Uterus (tissue), 2 donors: Measurements from ENCODE around the gene EML1.

ENCODE experiments used
- CTCF ChIP-seq, 4 experiments: fragments of 200-600 bp in 2 of 4; fragments of 450-650 bp in 2 of 4; sonication (generic) in 2 of 4; IDR thresholded peaks; one replicate each; pipeline ENCODE4 v1.5.1; 2016 to 2019; ENCODE audit warnings: antibody characterized with exemption in 4 of 4, mild to moderate bottlenecking in 2 of 4, moderate library complexity in 1 of 4
- POLR2A ChIP-seq, 2 donors: fragments of 450-650 bp; IDR thresholded peaks; one replicate each; pipeline ENCODE4 v1.6.1; 2016; ENCODE audit warnings: antibody characterized with exemption in 2 of 2, mild to moderate bottlenecking in 1 of 2, moderate library complexity in 1 of 2

- TF ChIP-seq CTCF (IDR thresholded peaks at IDR 0.05) (no peak), POLR2A (IDR thresholded peaks at IDR 0.05) (no peak)
Observed at GRCh38 chr14:99757331-99758070, 35.7 kb upstream of the EML1 start.
